MM.1S (cell line): ENCODE measurements around the gene ARHGEF2.

ENCODE experiments used
- DNase-seq: peaks from one replicate; pipeline ENCODE4 v3.0.0-alpha.2; 2015
- H2AFZ ChIP-seq: fragments of 300-600 bp; sonication (generic); 2 replicates; pipeline ENCODE4 v1.6.0; 2016; ENCODE audit warnings: antibody characterized with exemption, low read length
- H3F3A ChIP-seq: fragments of 300-600 bp; sonication (generic); 2 replicates; pipeline ENCODE4 v1.6.1; 2016; ENCODE audit warnings: mild to moderate bottlenecking, antibody characterized with exemption, low read length, moderate library complexity, mixed read lengths; ENCODE audit not compliant: insufficient read depth
- H3K27ac ChIP-seq: fragments of 300-600 bp; sonication (generic); 2 replicates; pipeline ENCODE4 v1.5.1; 2016; ENCODE audit warnings: mild to moderate bottlenecking, low read length
- H3K27me3 ChIP-seq: fragments of 300-600 bp; sonication (generic); replicated peaks from 2 replicates; pipeline ENCODE4 v1.6.0; 2016; ENCODE audit warnings: low read length; ENCODE audit not compliant: insufficient read depth
- H3K36me3 ChIP-seq: fragments of 300-600 bp; sonication (generic); replicated peaks from 2 replicates; pipeline ENCODE4 v1.6.1; 2016; ENCODE audit warnings: mild to moderate bottlenecking, low read length, mixed read lengths; ENCODE audit not compliant: insufficient read depth
- H3K4me1 ChIP-seq: fragments of 300-600 bp; sonication (generic); 2 replicates; pipeline ENCODE4 v1.6.1; 2016; ENCODE audit warnings: low read length, mixed read lengths
- H3K4me2 ChIP-seq: fragments of 300-600 bp; sonication (generic); 2 replicates; pipeline ENCODE4 v1.6.0; 2016; ENCODE audit warnings: low read depth, low read length
- H3K4me3 ChIP-seq: fragments of 300-600 bp; sonication (generic); 2 replicates; pipeline ENCODE4 v1.5.1; 2016; ENCODE audit warnings: low read length, mixed read lengths
- H3K79me2 ChIP-seq: fragments of 300-600 bp; sonication (generic); 2 replicates; pipeline ENCODE4 v1.6.1; 2016; ENCODE audit warnings: mixed run types, low read length, mixed read lengths
- H3K9ac ChIP-seq: fragments of 300-600 bp; sonication (generic); 2 replicates; pipeline ENCODE4 v1.6.1; 2016; ENCODE audit warnings: low read length, mixed read lengths
- H3K9me2 ChIP-seq: fragments of 300-600 bp; sonication (generic); replicated peaks from 2 replicates; pipeline ENCODE4 v1.6.1; 2016; ENCODE audit warnings: mild to moderate bottlenecking, low read length, mixed read lengths; ENCODE audit not compliant: insufficient read depth
- H3K9me3 ChIP-seq: fragments of 300-600 bp; sonication (generic); replicated peaks from 2 replicates; pipeline ENCODE4 v1.6.1; 2016; ENCODE audit warnings: mild to moderate bottlenecking, low read length, mixed read lengths; ENCODE audit not compliant: insufficient read depth
- H4K20me1 ChIP-seq: fragments of 300-600 bp; sonication (generic); 2 replicates; pipeline ENCODE4 v1.6.1; 2016; ENCODE audit warnings: mild to moderate bottlenecking, low read length, moderate library complexity, mixed read lengths; ENCODE audit not compliant: insufficient read depth
- EZH2 ChIP-seq: fragments of 300-600 bp; sonication (generic); optimal IDR thresholded peaks from 2 replicates; pipeline ENCODE3; 2017; ENCODE audit warnings: low read depth, mild to moderate bottlenecking, antibody characterized with exemption, low read length, mixed read lengths
- EZH2phosphoT487 ChIP-seq: fragments of 300-600 bp; sonication (generic); IDR thresholded peaks from 2 replicates; pipeline ENCODE4 v1.6.1; 2018; ENCODE audit warnings: antibody characterized with exemption, low read length
- TF ChIP-seq, protein P1 (sequence below): fragments of 300-600 bp; sonication (generic); IDR thresholded peaks from 2 replicates; pipeline ENCODE4 v1.5.1; 2016; ENCODE audit warnings: antibody characterized with exemption, low read length, mixed read lengths

The ARHGEF2 gene

DNA sequence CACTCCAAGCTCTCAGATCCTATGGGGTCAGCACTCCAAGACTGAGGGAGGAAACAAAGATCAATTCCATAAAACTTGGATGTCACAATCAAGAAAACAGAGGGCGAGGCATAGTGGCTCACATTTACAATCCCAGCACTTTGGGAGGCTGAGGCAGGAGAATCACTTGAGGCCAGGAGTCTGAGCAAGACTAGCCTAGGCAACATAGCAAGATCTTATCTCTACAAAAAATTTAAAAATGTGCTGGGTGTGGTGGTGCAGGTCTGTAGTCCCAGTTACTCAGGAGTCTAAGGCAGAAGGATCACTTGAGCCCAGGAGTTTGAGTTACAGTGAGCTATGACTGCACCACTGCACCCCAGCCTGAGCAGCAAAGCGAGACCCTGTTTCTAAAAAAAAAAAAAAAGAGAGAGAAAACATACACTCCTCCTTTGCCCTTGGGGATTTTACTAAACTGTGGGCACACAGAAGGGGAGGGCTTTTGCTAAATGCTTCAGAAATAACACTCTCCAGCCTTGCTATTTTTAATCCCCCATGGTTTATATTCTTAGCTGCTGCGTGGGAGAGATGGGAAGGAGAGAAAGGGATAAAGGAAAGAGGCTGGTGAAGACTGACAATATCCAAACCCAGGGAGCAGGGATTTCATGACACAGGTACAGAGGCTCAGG lies 18.1 kb downstream of the ARHGEF2 start:
- Histone ChIP-seq H3K9me2 (no peaks in the 10 kb centered on the region), H3K36me3 (peaks cover 47% of the 10 kb centered on the region), H3K4me3 (no peak overlapping the region), H3K27me3 (no peaks in the 10 kb centered on the region), H2AFZ (no peak overlapping the region), H3K4me2 (no peak overlapping the region), H3K9me3 (no peaks in the 10 kb centered on the region), H3K4me1 (0 out of 2 replicates have a peak, but pooled peaks cover 14% of the 10 kb centered on the region), H3K79me2 (peaks cover 93% of the 10 kb centered on the region), H3K9ac (no peak overlapping the region), H3F3A (peaks cover 20% of the 10 kb centered on the region), H3K27ac (no peak overlapping the region), H4K20me1 (no peaks in the 10 kb centered on the region)
- DNase-seq = no peak
- TF ChIP-seq EZH2phosphoT487 (no peak), EZH2 (no peak)
- TF ChIP-seq, protein P1, sequence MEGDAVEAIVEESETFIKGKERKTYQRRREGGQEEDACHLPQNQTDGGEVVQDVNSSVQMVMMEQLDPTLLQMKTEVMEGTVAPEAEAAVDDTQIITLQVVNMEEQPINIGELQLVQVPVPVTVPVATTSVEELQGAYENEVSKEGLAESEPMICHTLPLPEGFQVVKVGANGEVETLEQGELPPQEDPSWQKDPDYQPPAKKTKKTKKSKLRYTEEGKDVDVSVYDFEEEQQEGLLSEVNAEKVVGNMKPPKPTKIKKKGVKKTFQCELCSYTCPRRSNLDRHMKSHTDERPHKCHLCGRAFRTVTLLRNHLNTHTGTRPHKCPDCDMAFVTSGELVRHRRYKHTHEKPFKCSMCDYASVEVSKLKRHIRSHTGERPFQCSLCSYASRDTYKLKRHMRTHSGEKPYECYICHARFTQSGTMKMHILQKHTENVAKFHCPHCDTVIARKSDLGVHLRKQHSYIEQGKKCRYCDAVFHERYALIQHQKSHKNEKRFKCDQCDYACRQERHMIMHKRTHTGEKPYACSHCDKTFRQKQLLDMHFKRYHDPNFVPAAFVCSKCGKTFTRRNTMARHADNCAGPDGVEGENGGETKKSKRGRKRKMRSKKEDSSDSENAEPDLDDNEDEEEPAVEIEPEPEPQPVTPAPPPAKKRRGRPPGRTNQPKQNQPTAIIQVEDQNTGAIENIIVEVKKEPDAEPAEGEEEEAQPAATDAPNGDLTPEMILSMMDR = no peak

DNA sequence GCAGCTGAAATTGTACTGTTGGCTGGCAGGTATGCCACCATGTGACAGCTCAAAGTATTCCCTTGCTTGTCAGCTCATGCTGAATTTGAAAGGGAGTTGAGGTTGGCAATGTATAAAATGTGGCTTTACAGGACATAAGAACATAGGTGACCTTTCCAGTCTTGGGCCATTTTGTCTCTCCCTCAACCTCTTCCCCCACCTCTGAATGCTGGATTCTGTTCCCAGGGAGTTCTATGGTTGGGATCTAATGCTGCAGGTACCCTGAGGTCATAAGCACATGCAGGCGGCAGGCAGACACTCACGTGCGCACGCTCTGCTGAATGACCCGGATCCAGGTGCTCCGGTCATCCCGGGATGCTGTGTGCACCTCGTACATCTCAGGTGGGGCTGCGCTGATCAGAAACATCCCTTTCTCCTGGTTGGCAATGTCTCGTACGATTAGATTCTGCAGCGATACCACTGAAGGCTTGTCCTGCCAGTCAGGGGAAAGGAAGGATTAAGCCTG lies 20.9 kb downstream of the ARHGEF2 start:
- TF ChIP-seq EZH2 (no peak), EZH2phosphoT487 (no peak)
- TF ChIP-seq, protein P1 = no peak
- H3K79me2 ChIP-seq = peaks cover 95% of the 10 kb centered on the region
- no peak overlapping the region for H3K27ac ChIP-seq
- no peak overlapping the region for H3K4me2 ChIP-seq
- peaks cover 7% of the 10 kb centered on the region; the same call in 1 of the 2 replicates for H3K4me1 ChIP-seq
- H3K9ac ChIP-seq = no peak overlapping the region
- H2AFZ ChIP-seq = no peak overlapping the region
- H3K27me3 ChIP-seq = no peaks in the 10 kb centered on the region
- H3K9me3 ChIP-seq = no peaks in the 10 kb centered on the region
- H3K9me2 ChIP-seq = no peaks in the 10 kb centered on the region
- H3F3A ChIP-seq = peaks cover 32% of the 10 kb centered on the region
- H4K20me1 ChIP-seq = no peaks in the 10 kb centered on the region
- H3K4me3 ChIP-seq = no peak overlapping the region
- DNase-seq = no peak
- peaks cover 50% of the 10 kb centered on the region for H3K36me3 ChIP-seq

DNA sequence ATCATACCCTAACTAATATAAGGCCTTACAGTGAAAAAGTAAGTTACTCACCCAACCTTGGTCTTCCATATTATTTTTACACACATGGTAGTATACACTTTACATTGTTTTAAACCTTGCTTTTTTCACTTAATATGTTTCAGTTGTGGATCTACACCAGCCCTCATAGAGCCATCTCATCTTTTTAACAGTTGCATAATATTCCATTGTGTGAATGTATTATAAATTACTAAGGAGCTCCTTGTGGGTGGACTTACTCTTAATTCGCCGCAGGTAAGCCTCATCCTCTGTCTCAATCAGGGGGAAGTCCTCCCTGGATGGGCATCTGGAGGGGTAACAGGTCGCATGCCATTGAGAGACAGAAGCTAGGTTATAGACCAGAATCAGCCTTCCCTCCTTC lies 23.7 kb downstream of the ARHGEF2 start:
- TF ChIP-seq, protein P1 = no peak
- TF ChIP-seq EZH2 (no peak), EZH2phosphoT487 (no peak)
- peaks cover 58% of the 10 kb centered on the region for H3K36me3 ChIP-seq

More for the DNA sequence above, 23.7 kb downstream of the ARHGEF2 start:
- Histone ChIP-seq H3K4me1 (peaks cover 28% of the 10 kb centered on the region), H3K9me2 (no peaks in the 10 kb centered on the region), H2AFZ (no peak overlapping the region), H3K9ac (no peak overlapping the region), H4K20me1 (no peaks in the 10 kb centered on the region), H3K27me3 (no peaks in the 10 kb centered on the region), H3F3A (peaks cover 53% of the 10 kb centered on the region), H3K4me2 (no peak overlapping the region), H3K79me2 (peaks cover 94% of the 10 kb centered on the region), H3K9me3 (no peaks in the 10 kb centered on the region), H3K27ac (no peak overlapping the region), H3K4me3 (no peak overlapping the region)
- no peak for DNase-seq
